Mesenchymal stem cell (in vitro differentiated cells and primary cell): Measurements from ENCODE around the gene LAMA5.

Source experiments
- DNase-seq: peaks from one replicate; pipeline ENCODE4 v3.0.0-alpha.2; 2013
- H2AFZ ChIP-seq: one replicate; pipeline ENCODE4 v1.6.1; 2013; ENCODE audit warnings: low read depth, mild to moderate bottlenecking, control low read depth, inconsistent platforms, low read length, moderate library complexity
- H2AK5ac ChIP-seq: 2 replicates; pipeline ENCODE4 v1.6.1; 2013; ENCODE audit warnings: low read length, moderate library complexity, mild to moderate bottlenecking, inconsistent platforms; ENCODE audit not compliant: severe bottlenecking
- H2BK120ac ChIP-seq: one replicate; pipeline ENCODE4 v1.6.1; 2013; ENCODE audit warnings: low read depth, mild to moderate bottlenecking, inconsistent platforms, low read length, moderate library complexity
- H2BK12ac ChIP-seq, 2 experiments: one replicate each; pipeline ENCODE4 v1.6.1; 2013; ENCODE audit warnings: inconsistent platforms in 2 of 2, low read length in 2 of 2, mild to moderate bottlenecking in 2 of 2, moderate library complexity in 2 of 2, control low read depth in 1 of 2
- H2BK15ac ChIP-seq: one replicate; pipeline ENCODE4 v1.6.1; 2013; ENCODE audit warnings: mild to moderate bottlenecking, low read depth, inconsistent platforms; ENCODE audit not compliant: poor library complexity, severe bottlenecking
- H2BK5ac ChIP-seq: 2 replicates; pipeline ENCODE4 v1.6.1; 2013; ENCODE audit warnings: low read depth, mild to moderate bottlenecking, low read length, control low read depth, inconsistent platforms; ENCODE audit not compliant: poor library complexity, severe bottlenecking
- H3K14ac ChIP-seq, 2 experiments: one replicate each; pipeline ENCODE4 v1.6.1; 2013; ENCODE audit warnings: inconsistent platforms in 2 of 2, low read length in 2 of 2, control low read depth in 1 of 2, mild to moderate bottlenecking in 1 of 2, moderate library complexity in 1 of 2
- H3K18ac ChIP-seq, 2 experiments: one replicate each; pipeline ENCODE4 v1.6.1; 2013; ENCODE audit warnings: inconsistent platforms in 2 of 2, low read length in 2 of 2, control low read depth in 1 of 2, low read depth in 1 of 2, mild to moderate bottlenecking in 1 of 2
- H3K23ac ChIP-seq, 2 experiments: one replicate each; pipeline ENCODE4 v1.6.1; 2013; ENCODE audit warnings: inconsistent platforms in 2 of 2, low read length in 2 of 2, mild to moderate bottlenecking in 2 of 2, moderate library complexity in 2 of 2, control low read depth in 1 of 2
- H3K27ac ChIP-seq: 2 replicates; pipeline ENCODE4 v1.5.1; 2013; ENCODE audit warnings: mild to moderate bottlenecking, moderate library complexity, low read length, control low read depth, inconsistent platforms; ENCODE audit not compliant: poor library complexity, severe bottlenecking
- H3K27me3 ChIP-seq, 2 experiments: 2 replicates each; pipeline versions ENCODE4 v1.6.1 to v1.7.0; 2013; ENCODE audit warnings: low read length in 2 of 2, mild to moderate bottlenecking in 2 of 2, moderate library complexity in 2 of 2, control low read depth in 1 of 2, inconsistent platforms in 1 of 2; ENCODE audit not compliant: control insufficient read depth in 1 of 2, insufficient read depth in 1 of 2
- H3K36me3 ChIP-seq, 2 experiments: 2 replicates each; pipeline versions ENCODE4 v1.6.1 to v1.7.0; 2013; ENCODE audit warnings: low read length in 2 of 2, control low read depth in 1 of 2, inconsistent platforms in 1 of 2, low read depth in 1 of 2, mild to moderate bottlenecking in 1 of 2; ENCODE audit not compliant: insufficient read depth in 2 of 2, control insufficient read depth in 1 of 2
- H3K4ac ChIP-seq, 2 experiments: one replicate each; pipeline ENCODE4 v1.6.1; 2013; ENCODE audit warnings: inconsistent platforms in 2 of 2, low read length in 2 of 2, mild to moderate bottlenecking in 2 of 2, moderate library complexity in 2 of 2, control low read depth in 1 of 2, low read depth in 1 of 2
- H3K4me1 ChIP-seq: 2 replicates; pipeline ENCODE4 v1.6.1; 2013; ENCODE audit warnings: low read depth, low read length, control low read depth; ENCODE audit not compliant: control insufficient read depth, insufficient read depth
- H3K4me2 ChIP-seq: 2 replicates; pipeline ENCODE4 v1.6.1; 2013; ENCODE audit warnings: low read length, mild to moderate bottlenecking, inconsistent platforms; ENCODE audit not compliant: poor library complexity, severe bottlenecking
- H3K4me3 ChIP-seq, 2 experiments: 2 replicates each; pipeline versions ENCODE4 v1.5.1 to v1.7.0; 2013; ENCODE audit warnings: low read length in 2 of 2, mild to moderate bottlenecking in 2 of 2, control low read depth in 1 of 2, low read depth in 1 of 2; ENCODE audit not compliant: insufficient read depth in 1 of 2
- H3K79me1 ChIP-seq: replicated peaks from 2 replicates; pipeline ENCODE4 v1.6.1; 2013; ENCODE audit warnings: mild to moderate bottlenecking, control low read depth, low read length, inconsistent platforms; ENCODE audit not compliant: poor library complexity, severe bottlenecking
- H3K9ac ChIP-seq: 2 replicates; pipeline ENCODE4 v1.7.0; 2013; ENCODE audit warnings: mild to moderate bottlenecking, low read length, moderate library complexity
- H3K9me3 ChIP-seq: 2 replicates; pipeline ENCODE4 v1.7.0; 2013; ENCODE audit warnings: mild to moderate bottlenecking, low read length; ENCODE audit not compliant: control insufficient read depth
- H4K8ac ChIP-seq: one replicate; pipeline ENCODE4 v1.6.1; 2013; ENCODE audit warnings: inconsistent platforms, mild to moderate bottlenecking, low read length, moderate library complexity
- H4K91ac ChIP-seq: one replicate; pipeline ENCODE4 v1.6.1; 2013; ENCODE audit warnings: mild to moderate bottlenecking, low read length, inconsistent platforms
- WGBS: methylation state at CpG from one replicate; pipeline ENCODE4 v1.1.7; 2013; ENCODE audit warnings: mixed read lengths; 5-methylcytosine and 5-hydroxymethylcytosine counted together

The LAMA5 gene

DNA sequence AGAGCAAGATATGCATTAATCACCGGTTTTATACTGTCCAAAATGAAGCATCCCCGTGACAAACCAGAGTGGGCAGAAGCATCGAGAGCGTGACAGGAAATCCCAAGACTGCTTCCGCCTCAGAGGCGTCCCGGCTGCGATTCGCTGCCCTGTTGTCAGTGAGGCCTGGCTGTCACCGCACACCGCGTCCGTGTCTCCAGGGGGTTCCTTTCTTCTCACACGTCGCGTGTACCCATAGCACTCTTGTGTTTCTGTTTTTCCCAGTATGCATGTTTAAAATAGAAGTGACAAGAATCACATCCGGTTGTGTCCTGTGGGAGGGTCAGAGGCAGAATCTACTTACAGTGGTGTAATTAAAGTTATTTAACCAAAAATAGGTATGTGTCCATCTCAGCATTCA, 72.6 kb downstream of the LAMA5 start:
- Histone ChIP-seq H3K23ac (no peak overlapping the region), H3K9ac (no peak overlapping the region), H2AK5ac (no peak overlapping the region), H3K9me3 (no peaks in the 10 kb centered on the region), H4K8ac (no peak overlapping the region), H3K14ac (no peak overlapping the region), H2BK120ac (no peak overlapping the region), H3K27me3 (no peaks in the 10 kb centered on the region), H3K4me2 (no peak overlapping the region), H3K36me3 (peaks cover 61 to 77% of the 10 kb centered on the region in 2 experiments), H3K4ac (no peak overlapping the region), H4K91ac (no peak overlapping the region), H3K4me1 (no peaks in the 10 kb centered on the region), H3K27ac (no peak overlapping the region), H3K4me3 (no peak overlapping the region), H3K79me1 (peaks cover 14% of the 10 kb centered on the region), H2BK12ac (no peak overlapping the region), H3K18ac (no peak overlapping the region), H2BK5ac (no peak overlapping the region), H2AFZ (no peak overlapping the region), H2BK15ac (no peak overlapping the region)
- 97% methylated on average over 16 of the region's 17 CpGs for whole genome bisulfite sequencing
- no peak for DNase-seq

DNA sequence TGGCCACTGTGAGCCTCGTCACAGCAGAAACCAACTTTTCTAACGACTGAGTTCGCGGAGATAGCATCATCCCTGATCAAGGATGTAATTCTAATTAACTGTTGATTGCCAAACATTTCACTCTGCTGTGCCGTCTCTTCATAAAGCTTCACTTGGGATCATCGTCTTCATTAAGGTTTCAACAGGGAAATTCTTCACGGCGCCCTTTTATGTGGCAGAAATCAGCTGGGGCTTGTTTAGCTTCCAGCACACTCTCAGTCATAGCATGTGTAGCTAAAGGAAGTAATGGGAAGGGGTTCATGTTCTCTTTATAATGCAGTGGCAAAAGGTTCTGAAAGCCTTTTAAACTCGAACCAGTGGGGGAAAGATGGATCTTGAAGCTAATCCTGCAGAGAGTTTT, 73.2 kb downstream of the LAMA5 start:
- Histone ChIP-seq H2BK15ac (no peak overlapping the region), H3K4me1 (no peaks in the 10 kb centered on the region), H2BK12ac (no peak overlapping the region), H3K27ac (no peak overlapping the region), H3K79me1 (peaks cover 16% of the 10 kb centered on the region), H3K4me2 (no peak overlapping the region), H3K9me3 (no peaks in the 10 kb centered on the region), H2BK120ac (no peak overlapping the region), H2AK5ac (no peak overlapping the region), H3K14ac (no peak overlapping the region), H3K36me3 (peaks cover 66 to 81% of the 10 kb centered on the region in 2 experiments), H3K4me3 (no peak overlapping the region), H2AFZ (no peak overlapping the region), H2BK5ac (no peak overlapping the region), H4K8ac (no peak overlapping the region), H3K9ac (no peak overlapping the region), H3K23ac (no peak overlapping the region), H3K18ac (no peak overlapping the region), H4K91ac (no peak overlapping the region), H3K27me3 (no peaks in the 10 kb centered on the region), H3K4ac (no peak overlapping the region)
- DNase-seq: no peak
- WGBS: 95% methylated on average over 9 of the region's 9 CpGs

DNA sequence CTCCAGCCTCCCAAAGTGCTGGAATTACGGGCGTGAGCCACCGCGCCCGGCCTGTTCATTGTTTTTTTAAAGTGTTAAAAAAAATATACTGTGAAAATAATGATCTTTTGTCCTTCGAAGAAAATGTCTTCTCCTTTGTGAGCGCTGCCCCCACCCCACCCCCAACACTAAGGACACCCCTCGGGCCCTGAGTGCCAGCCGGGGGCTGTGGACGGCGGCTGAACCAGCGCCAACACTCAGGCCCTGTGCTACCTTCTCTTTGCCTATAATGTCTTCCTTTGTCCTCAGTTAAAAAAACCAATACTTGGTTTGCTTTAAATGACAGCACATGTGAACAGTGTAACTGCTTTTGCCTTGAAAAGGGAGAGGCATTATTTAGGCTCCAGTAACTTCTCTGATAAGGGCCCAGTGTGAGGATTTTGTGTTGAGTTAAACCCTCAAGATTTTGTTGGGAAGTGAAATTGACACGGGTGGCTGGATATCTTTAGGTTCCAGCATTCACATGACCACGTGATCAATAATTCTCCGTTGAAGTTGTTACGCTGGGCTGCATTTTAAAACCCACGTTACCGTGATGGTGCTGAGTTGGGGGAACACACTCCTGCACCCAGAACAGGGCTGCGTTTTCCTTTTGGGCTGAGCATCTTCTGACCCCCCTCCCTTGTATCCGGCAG, 73.9 kb downstream of the LAMA5 start:
- H3K4ac ChIP-seq: no peak overlapping the region
- H3K4me1 ChIP-seq: no peaks in the 10 kb centered on the region
- H3K9me3 ChIP-seq: no peaks in the 10 kb centered on the region
- H3K18ac ChIP-seq: no peak overlapping the region
- no peak overlapping the region for H2BK5ac ChIP-seq
- H3K4me3 ChIP-seq: no peak overlapping the region
- peaks cover 12% of the 10 kb centered on the region for H3K79me1 ChIP-seq
- no peak overlapping the region for H3K14ac ChIP-seq
- H2BK12ac ChIP-seq: no peak overlapping the region
- peaks cover 69 to 82% of the 10 kb centered on the region in 2 experiments for H3K36me3 ChIP-seq
- no peak overlapping the region for H2AK5ac ChIP-seq
- H4K91ac ChIP-seq: no peak overlapping the region
- H3K23ac ChIP-seq: no peak overlapping the region
- DNase-seq: no peak
- H2AFZ ChIP-seq: no peak overlapping the region
- no peak overlapping the region for H2BK15ac ChIP-seq
- no peak overlapping the region for H3K27ac ChIP-seq
- H3K27me3 ChIP-seq: no peaks in the 10 kb centered on the region
- no peak overlapping the region for H3K4me2 ChIP-seq
- no peak overlapping the region for H2BK120ac ChIP-seq
- H4K8ac ChIP-seq: no peak overlapping the region
- 96% methylated on average over 15 of the region's 20 CpGs for WGBS
- H3K9ac ChIP-seq: no peak overlapping the region

DNA sequence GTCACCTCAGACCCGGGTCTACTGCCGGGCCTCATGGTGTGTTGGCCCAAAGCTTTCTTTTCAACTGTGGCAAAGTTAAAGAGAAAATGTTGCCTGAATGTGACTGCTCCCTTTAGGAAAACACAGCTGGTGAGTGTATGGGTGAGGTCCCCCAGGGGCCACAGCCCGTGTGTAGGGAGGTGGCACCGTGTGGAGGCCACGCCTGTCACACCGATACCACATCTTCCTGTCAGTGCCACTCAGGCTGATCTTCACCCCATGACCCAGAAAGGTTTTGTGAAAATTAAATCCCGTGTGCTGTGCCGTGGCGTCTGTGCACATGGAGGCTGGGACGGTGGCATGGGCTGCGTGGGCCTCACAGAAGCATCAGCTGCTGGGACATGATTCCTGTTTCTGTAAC, 75.0 kb downstream of the LAMA5 start:
- Histone ChIP-seq H3K79me1 (peaks cover 10% of the 10 kb centered on the region), H3K4ac (no peak overlapping the region), H2BK15ac (no peak overlapping the region), H3K4me2 (no peak overlapping the region), H3K4me1 (no peaks in the 10 kb centered on the region), H3K36me3 (peaks cover 71 to 81% of the 10 kb centered on the region in 2 experiments), H2BK120ac (no peak overlapping the region), H3K14ac (no peak overlapping the region), H3K4me3 (no peak overlapping the region), H2AK5ac (no peak overlapping the region), H3K18ac (no peak overlapping the region), H3K9me3 (no peaks in the 10 kb centered on the region), H4K91ac (no peak overlapping the region), H2AFZ (no peak overlapping the region), H2BK5ac (no peak overlapping the region), H3K9ac (no peak overlapping the region), H3K27me3 (no peaks in the 10 kb centered on the region), H2BK12ac (no peak overlapping the region), H3K27ac (no peak overlapping the region), H4K8ac (no peak overlapping the region), H3K23ac (no peak overlapping the region)
- DNase-seq: no peak
- 100% methylated on average over 11 of the region's 11 CpGs for WGBS
